H1 (cell line): ENCODE measurements around the gene TFPT. TPM values are rescaled to one million over a fixed set of nuclear protein-coding genes. Genes with fewer than 3 reads are reported as not detected.

ENCODE experiments used
- CTCF ChIA-PET: fragments of 300-600 bp; sonication (Branson Sonifier 250); formaldehyde crosslinking; loops from one replicate; lab custom pipeline; 2021; ENCODE audit not compliant: partially characterized antibody; lab: Charles Lee
- POLR2A ChIA-PET: fragments of 300-600 bp; sonication (Branson Sonifier 250); formaldehyde crosslinking; loops from one replicate; lab custom pipeline; 2021; ENCODE audit warnings: inconsistent platforms; ENCODE audit not compliant: partially characterized antibody; lab: Charles Lee
- DNase-seq, 2 experiments: peaks; one replicate each; pipeline versions ENCODE4 v3.0.0 to v3.0.0-alpha.2; 2010 to 2022; ENCODE audit warnings: low spot score in 2 of 2, low read depth in 1 of 2, mixed read lengths in 1 of 2
- FAIRE-seq: peaks from 2 replicates; lab custom pipeline; 2011; peaks lifted over from hg19 to GRCh38; lab: Jason Lieb, UNC
- H2AFZ ChIP-seq: 2 replicates; pipeline ENCODE4 v1.8.1; 2012; ENCODE audit warnings: low read length, inconsistent platforms
- H2AK5ac ChIP-seq: 2 replicates; pipeline ENCODE4 v1.6.1; 2013; ENCODE audit warnings: low read depth, low read length
- H2BK120ac ChIP-seq: replicated peaks from 2 replicates; pipeline ENCODE3; 2013; ENCODE audit warnings: low read depth, low read length, inconsistent platforms
- H2BK12ac ChIP-seq: 2 replicates; pipeline ENCODE4 v1.6.1; 2013; ENCODE audit warnings: low read depth, low read length
- H2BK15ac ChIP-seq: 2 replicates; pipeline ENCODE4 v1.6.1; 2013; ENCODE audit warnings: low read length
- H2BK20ac ChIP-seq: 2 replicates; pipeline ENCODE4 v1.6.1; 2013; ENCODE audit warnings: low read length
- H2BK5ac ChIP-seq: 2 replicates; pipeline ENCODE4 v1.6.1; 2013; ENCODE audit warnings: low read depth, low read length
- H3K14ac ChIP-seq: 2 replicates; pipeline ENCODE4 v1.6.1; 2013; ENCODE audit warnings: inconsistent platforms; ENCODE audit not compliant: insufficient read length
- H3K18ac ChIP-seq: 2 replicates; pipeline ENCODE4 v1.6.1; 2013; ENCODE audit warnings: low read length; ENCODE audit errors: extremely low read depth
- H3K23ac ChIP-seq: 2 replicates; pipeline ENCODE4 v1.6.1; 2013; ENCODE audit warnings: inconsistent platforms; ENCODE audit not compliant: insufficient read length
- H3K23me2 ChIP-seq: 2 replicates; pipeline ENCODE4 v1.6.1; 2013; ENCODE audit warnings: low read depth, low read length
- H3K27ac ChIP-seq: 2 replicates; pipeline ENCODE4 v1.6.1; 2011; ENCODE audit warnings: low read depth, low read length, inconsistent platforms
- H3K27me3 ChIP-seq, 4 experiments: replicated peaks in 1 of 4; 1 replicate in 1 of 4; 2 replicates in 3 of 4; pipeline versions ENCODE4 v1.6.1 to v1.8.1; 2011 to 2013; ENCODE audit warnings: low read length in 3 of 4, mild to moderate bottlenecking in 3 of 4, inconsistent platforms in 2 of 4, mixed read lengths in 2 of 4, moderate library complexity in 1 of 4; ENCODE audit not compliant: control insufficient read depth in 3 of 4, insufficient read depth in 3 of 4; ENCODE audit errors: extremely low read depth in 1 of 4
- H3K36me3 ChIP-seq, 4 experiments: 2 replicates each; pipeline versions ENCODE4 v1.6.1 to v1.8.1; 2011 to 2013; ENCODE audit warnings: mild to moderate bottlenecking in 4 of 4, low read length in 3 of 4, moderate library complexity in 2 of 4, control low read depth in 1 of 4, inconsistent platforms in 1 of 4; ENCODE audit not compliant: insufficient read depth in 4 of 4, control insufficient read depth in 2 of 4
- H3K4ac ChIP-seq: replicated peaks from 2 replicates; pipeline ENCODE3; 2013; ENCODE audit warnings: low read length, low read depth, mixed read lengths, inconsistent platforms; ENCODE audit not compliant: insufficient read length
- H3K4me1 ChIP-seq, 4 experiments: replicated peaks in 1 of 4; 1 replicate in 1 of 4; 2 replicates in 3 of 4; pipeline versions ENCODE4 v1.6.1 to v1.8.1; 2011 to 2013; ENCODE audit warnings: low read length in 3 of 4, inconsistent platforms in 2 of 4, mixed read lengths in 1 of 4; ENCODE audit not compliant: insufficient read depth in 4 of 4, control insufficient read depth in 3 of 4
- H3K4me2 ChIP-seq, 2 experiments: 2 replicates each; pipeline versions ENCODE4 v1.6.1 to v1.8.1; 2011 to 2013; ENCODE audit warnings: low read depth in 2 of 2, low read length in 2 of 2, control low read depth in 1 of 2, inconsistent platforms in 1 of 2, mild to moderate bottlenecking in 1 of 2; ENCODE audit not compliant: insufficient read depth in 1 of 2
- H3K4me3 ChIP-seq, 4 experiments: fragments of 200-600, 300-600 bp in 1 of 4; sonication (generic), shearing (Covaris generic), sonication (Bioruptor Twin) in 1 of 4; 2 replicates each; pipeline versions ENCODE4 v1.5.1 to v1.8.1; 2011 to 2016; ENCODE audit warnings: low read length in 4 of 4, low read depth in 3 of 4, control low read depth in 2 of 4, inconsistent platforms in 2 of 4, mild to moderate bottlenecking in 2 of 4, mixed read lengths in 1 of 4, moderate library complexity in 1 of 4; ENCODE audit not compliant: insufficient read depth in 2 of 4; ENCODE audit errors: extremely low read depth in 1 of 4
- H3K56ac ChIP-seq: replicated peaks from 2 replicates; pipeline ENCODE3; 2013; ENCODE audit warnings: low read depth, mild to moderate bottlenecking, mixed read lengths, low read length, inconsistent platforms; ENCODE audit not compliant: insufficient read length
- H3K79me1 ChIP-seq: 2 replicates; pipeline ENCODE4 v1.6.1; 2013; ENCODE audit warnings: low read depth, low read length, control low read depth
- H3K79me2 ChIP-seq, 2 experiments: 2 replicates each; pipeline versions ENCODE4 v1.6.1 to v1.8.1; 2012 to 2013; ENCODE audit warnings: low read length in 2 of 2, mild to moderate bottlenecking in 2 of 2, inconsistent platforms in 1 of 2; ENCODE audit not compliant: insufficient read depth in 2 of 2, control insufficient read depth in 1 of 2
- H3K9ac ChIP-seq, 4 experiments: replicated peaks in 1 of 4; 1 replicate in 1 of 4; 2 replicates in 3 of 4; pipeline versions ENCODE4 v1.6.1 to v1.8.1; 2011 to 2013; ENCODE audit warnings: low read depth in 3 of 4, low read length in 3 of 4, control low read depth in 2 of 4, mild to moderate bottlenecking in 2 of 4, moderate library complexity in 2 of 4, inconsistent platforms in 1 of 4; ENCODE audit errors: extremely low read depth in 1 of 4
- H3K9me3 ChIP-seq, 2 experiments: 2 replicates each; pipeline versions ENCODE4 v1.6.1 to v1.8.1; 2012 to 2013; ENCODE audit warnings: mild to moderate bottlenecking in 2 of 2, moderate library complexity in 2 of 2, control low read depth in 1 of 2, inconsistent platforms in 1 of 2, low read depth in 1 of 2, low read length in 1 of 2, mixed read lengths in 1 of 2; ENCODE audit not compliant: insufficient read depth in 2 of 2
- H4K20me1 ChIP-seq, 2 experiments: replicated peaks in 1 of 2; 2 replicates each; pipeline versions ENCODE3 to v1.8.1; 2011 to 2013; ENCODE audit warnings: inconsistent platforms in 2 of 2, low read length in 2 of 2, mild to moderate bottlenecking in 1 of 2; ENCODE audit not compliant: insufficient read depth in 2 of 2, control insufficient read depth in 1 of 2
- H4K5ac ChIP-seq: 2 replicates; pipeline ENCODE4 v1.6.1; 2013; ENCODE audit warnings: low read length, low read depth, mixed read lengths, inconsistent platforms; ENCODE audit not compliant: insufficient read length
- H4K8ac ChIP-seq: 2 replicates; pipeline ENCODE4 v1.8.0; 2013; ENCODE audit warnings: mild to moderate bottlenecking, moderate library complexity, low read length, inconsistent platforms; ENCODE audit not compliant: insufficient read depth; ENCODE audit errors: extremely low read depth
- H4K91ac ChIP-seq: replicated peaks from 2 replicates; pipeline ENCODE3; 2013; ENCODE audit warnings: low read length, mixed read lengths, inconsistent platforms; ENCODE audit not compliant: insufficient read length
- BRCA1 ChIP-seq: IDR thresholded peaks from 2 replicates; pipeline ENCODE4 v1.6.1; 2012; ENCODE audit warnings: low read depth, low read length, improper control_type of control experiment
- GTF2F1 ChIP-seq: IDR thresholded peaks from 2 replicates; pipeline ENCODE4 v1.6.1; 2012; ENCODE audit warnings: low read depth, low read length, improper control_type of control experiment, borderline replicate concordance
- SP1 ChIP-seq: IDR thresholded peaks from 2 replicates; pipeline ENCODE4 v1.6.1; 2011; ENCODE audit warnings: low read depth, low read length
- SUZ12 ChIP-seq: fragments of 200-600 bp; sonication (generic); IDR thresholded peaks from 2 replicates; pipeline ENCODE4 v1.6.1; 2012; ENCODE audit warnings: mild to moderate bottlenecking, inconsistent platforms, low read length, moderate library complexity, mixed read lengths
- TBP ChIP-seq: IDR thresholded peaks from 2 replicates; pipeline ENCODE4 v1.6.1; 2011; ENCODE audit warnings: low read depth, low read length, improper control_type of control experiment
- WGBS, 2 experiments: shearing (Covaris generic) in 1 of 2; methylation state at CpG; one replicate each; pipeline versions ENCODE4 v1.1.6 to v1.1.7; 2013 to 2015; ENCODE audit warnings: low lambda C conversion rate in 2 of 2, mixed read lengths in 2 of 2, inconsistent platforms in 1 of 2, low coverage in 1 of 2, missing lambda C conversion rate in 1 of 2; ENCODE audit not compliant: insufficient replicate concordance in 2 of 2, insufficient coverage in 1 of 2, insufficient read length in 1 of 2; ENCODE audit errors: extremely low coverage in 1 of 2, missing lambda C conversion rate in 1 of 2; 5-methylcytosine and 5-hydroxymethylcytosine counted together
- polyA plus RNA-seq, 7 experiments: library from polyadenylated mRNA; depleted of rRNA in 3 of 7; stranded (reverse) in 5 of 7; unstranded in 2 of 7; fragments of >200 nt in 5 of 7; fragments of 200-250 nt in 2 of 7; gene quantifications; 1 replicate in 5 of 7; 2 replicates in 1 of 7; 4 replicates in 1 of 7; pipeline versions ENCODE4 v1.2.1 to v1.2.3, GENCODE V29; 2011 to 2013; ENCODE audit warnings: missing spikeins in 2 of 7, mixed read lengths in 2 of 7
- total RNA-seq: library from RNA; stranded (reverse); fragmentation: NEBNext Ultra II Directional; extraction: Animal tissue kit (Norgen Biotek cat#: 25700); gene quantifications from 2 replicates; pipeline ENCODE4 v1.2.1, GENCODE V29; 2021

The TFPT gene
- total and polyA plus RNA-seq, 2 of the 8 experiments (the other 6 are each of a cell fraction or from before 2014, with no cell fraction given): 10.4 to 17.7 TPM

DNA sequence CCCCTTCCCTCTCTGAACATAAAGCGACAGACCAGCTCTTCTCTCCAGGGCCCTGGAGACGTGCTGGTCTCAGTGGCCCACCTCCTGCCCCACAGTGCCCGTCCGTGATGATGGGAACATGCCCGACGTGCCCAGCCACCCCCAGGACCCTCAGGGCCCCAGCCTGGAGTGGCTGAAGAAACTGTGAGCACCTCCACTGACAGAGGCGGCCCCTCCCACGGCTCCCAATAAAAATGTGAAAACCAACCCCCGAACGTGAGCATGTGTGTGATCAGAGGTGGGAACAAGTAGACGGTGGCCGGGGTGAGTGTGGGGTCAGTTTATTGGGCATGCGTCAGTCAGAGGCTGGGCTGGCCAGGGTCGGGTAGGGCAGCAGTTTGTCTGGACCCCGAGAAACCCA lies 8.7 kb downstream of the TFPT start:
- H2BK15ac ChIP-seq: no peak overlapping the region
- POLR2A ChIA-PET: interaction anchor here (1.4 to 9.2 kb wide), 3 partner anchors 10 to 28 kb away, joined by 4 to 116 read pairs (median 6); partner anchors contain the start of genes PRPF31 and TFPT
- no peak overlapping the region; the same call in 1 of the 2 replicates for H4K8ac ChIP-seq
- H3K4me1 ChIP-seq: 0 out of 7 replicates have a peak, but pooled peaks cover 0 to 2% (median 0%) of the 10 kb centered on the region in 4 experiments
- 83% methylated on average over 15 of the region's 15 CpGs; no CpG with 5 or more reads in 1 of the 2 experiments for WGBS, 2 experiments
- H3K14ac ChIP-seq: no peak overlapping the region
- H4K91ac ChIP-seq: no peak overlapping the region
- TF ChIP-seq BRCA1 (no peak), SUZ12 (no peak), GTF2F1 (no peak), TBP (no peak), SP1 (no peak)
- H2BK20ac ChIP-seq: no peak overlapping the region
- no peak overlapping the region for H3K23ac ChIP-seq
- DNase-seq (no peak), FAIRE-seq (no peak)
- no peak overlapping the region for H4K5ac ChIP-seq
- no peak overlapping the region for H3K4me3 ChIP-seq
- no peak overlapping the region for H3K27ac ChIP-seq
- H3K79me2 ChIP-seq: peaks cover 0 to 13% of the 10 kb centered on the region in 2 experiments; a peak in 2 of 4 replicates
- no peak overlapping the region for H3K56ac ChIP-seq
- no peaks in the 10 kb centered on the region for H3K9me3 ChIP-seq
- H3K27me3 ChIP-seq: no peaks in the 10 kb centered on the region
- no peak overlapping the region for H2BK12ac ChIP-seq
- no peak overlapping the region for H3K18ac ChIP-seq
- H2AK5ac ChIP-seq: no peak overlapping the region
- no peak overlapping the region for H2AFZ ChIP-seq
- H2BK120ac ChIP-seq: no peak overlapping the region
- no peaks in the 10 kb centered on the region; the same call in 1 of the 2 replicates for H3K79me1 ChIP-seq
- H3K23me2 ChIP-seq: peaks cover 5% of the 10 kb centered on the region
- H4K20me1 ChIP-seq: peaks cover 3 to 16% of the 10 kb centered on the region in 2 experiments
- CTCF ChIA-PET: interaction anchor here (0.6 to 1.0 kb wide), 3 partner anchors 11 to 1564 kb away, joined by 3 read pairs; no protein-coding TSS in a partner anchor
- no peak overlapping the region for H3K4me2 ChIP-seq
- H2BK5ac ChIP-seq: no peak overlapping the region
- H3K36me3 ChIP-seq: peaks cover 18 to 54% (median 45%) of the 10 kb centered on the region in 4 experiments
- no peak overlapping the region for H3K4ac ChIP-seq
- H3K9ac ChIP-seq: no peak overlapping the region
